Limb (tissue), 2 donors: Measurements from ENCODE around the gene DENND1B.

Source experiments
- DNase-seq, 2 donors: peaks; one replicate each; pipeline ENCODE4 v3.0.0-alpha.2; 2016; ENCODE audit errors: extremely low spot score in 2 of 2

The DENND1B gene

DNA sequence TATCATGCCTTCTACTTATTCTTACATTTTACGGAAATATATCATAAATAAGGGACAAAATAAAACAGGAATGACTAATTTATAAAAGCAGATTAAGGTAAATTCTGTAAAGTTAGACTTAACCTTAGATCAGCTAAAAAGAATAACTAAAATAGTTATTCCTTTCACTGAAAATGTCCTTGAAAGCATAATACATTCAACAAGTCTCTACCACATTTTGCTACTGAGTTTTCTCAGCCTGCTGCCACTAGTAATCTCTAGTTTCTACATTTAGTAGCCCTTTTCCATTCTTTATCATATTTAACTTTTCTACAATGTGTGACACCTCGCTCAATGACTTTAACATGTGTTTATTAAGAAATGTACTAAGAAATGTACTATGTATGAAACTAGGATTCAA lies 89.0 kb downstream of the DENND1B start:
- DNase-seq, result no peak

DNA sequence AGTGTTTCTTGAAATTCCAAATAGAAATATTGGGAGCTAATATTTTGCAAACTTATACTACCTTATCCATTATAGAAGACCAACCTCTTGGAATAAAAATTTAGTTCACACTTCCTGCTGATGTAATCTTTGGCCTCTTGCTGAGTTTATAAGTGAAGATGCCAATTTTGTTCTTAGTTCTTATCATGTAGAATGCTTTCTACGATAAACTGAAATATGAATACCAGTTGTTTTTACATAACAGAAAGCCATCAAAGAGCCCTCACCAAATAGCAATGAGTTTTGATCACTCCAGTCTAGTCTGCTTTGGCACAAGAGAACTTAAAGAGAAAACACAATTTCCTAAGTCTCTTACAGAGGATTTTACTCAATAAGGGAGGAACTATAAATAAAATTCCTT lies 89.5 kb downstream of the DENND1B start:
- DNase-seq, result no peak

DNA sequence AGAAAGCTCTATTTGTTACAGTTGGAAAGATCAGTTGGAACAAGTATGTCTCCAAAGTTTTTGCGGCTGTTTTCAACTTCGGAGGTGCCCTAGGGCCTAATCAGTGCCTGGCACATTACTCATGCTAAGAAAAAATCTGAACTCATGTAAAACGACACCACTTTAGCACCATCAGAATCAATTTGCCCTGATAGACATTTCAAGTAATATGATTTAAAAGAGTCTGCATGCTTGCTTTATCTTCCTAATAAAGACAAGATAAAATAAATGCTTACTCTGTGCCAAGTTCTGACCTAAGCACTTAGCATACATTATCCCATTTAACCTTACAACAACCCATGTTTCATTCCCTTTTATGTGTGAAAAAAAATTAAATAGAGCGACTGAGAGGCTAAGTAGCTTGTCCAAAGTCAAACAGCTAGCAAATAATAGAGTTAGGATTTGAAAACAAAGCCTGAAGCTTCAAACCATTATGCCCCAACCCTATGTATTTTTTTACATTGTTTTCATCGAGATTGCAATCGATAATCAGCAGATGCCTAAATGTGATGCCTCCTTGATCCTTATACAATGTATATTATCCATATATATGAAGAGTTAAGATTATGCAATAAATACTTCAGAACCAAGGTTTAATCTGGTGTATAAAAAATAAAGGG lies 91.3 kb downstream of the DENND1B start:
- no peak for DNase-seq

DNA sequence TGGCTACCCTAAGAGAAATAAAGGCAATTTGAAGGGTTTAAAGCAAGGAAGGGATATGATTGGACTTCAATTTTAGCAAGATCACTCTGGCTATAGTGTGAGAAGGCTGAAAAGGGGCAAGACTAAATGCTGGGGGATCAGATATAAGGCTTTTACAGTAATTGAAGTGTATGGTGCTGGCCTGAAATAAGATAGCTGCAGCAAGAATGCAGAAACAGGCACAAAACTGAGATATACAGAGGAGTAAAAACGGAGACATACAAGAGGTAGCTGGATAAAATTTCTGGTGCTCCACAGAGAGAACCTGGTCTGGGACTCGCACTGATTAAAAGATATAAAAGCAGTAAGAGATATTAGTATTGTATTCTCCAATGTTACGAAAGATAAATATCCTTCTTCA lies 92.0 kb downstream of the DENND1B start:
- no peak for DNase-seq

DNA sequence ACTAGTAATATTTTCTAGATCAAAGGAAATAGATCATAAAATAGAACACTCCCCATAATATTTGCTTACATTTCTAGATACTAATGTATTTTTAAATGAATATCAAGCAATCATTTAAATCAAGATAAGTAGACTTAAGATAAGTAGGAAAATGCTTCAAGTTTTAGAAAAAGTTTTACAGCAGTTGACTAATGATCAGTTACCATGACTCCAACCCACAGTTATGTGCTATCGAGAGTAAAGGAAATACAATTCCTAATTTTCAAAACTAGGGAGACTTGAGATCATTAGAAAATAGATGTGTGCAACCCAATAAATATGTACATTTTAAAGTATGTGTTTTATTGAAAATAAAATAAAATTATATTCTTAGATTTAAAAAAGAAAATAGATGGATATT lies 95.0 kb downstream of the DENND1B start:
- no peak for DNase-seq

DNA sequence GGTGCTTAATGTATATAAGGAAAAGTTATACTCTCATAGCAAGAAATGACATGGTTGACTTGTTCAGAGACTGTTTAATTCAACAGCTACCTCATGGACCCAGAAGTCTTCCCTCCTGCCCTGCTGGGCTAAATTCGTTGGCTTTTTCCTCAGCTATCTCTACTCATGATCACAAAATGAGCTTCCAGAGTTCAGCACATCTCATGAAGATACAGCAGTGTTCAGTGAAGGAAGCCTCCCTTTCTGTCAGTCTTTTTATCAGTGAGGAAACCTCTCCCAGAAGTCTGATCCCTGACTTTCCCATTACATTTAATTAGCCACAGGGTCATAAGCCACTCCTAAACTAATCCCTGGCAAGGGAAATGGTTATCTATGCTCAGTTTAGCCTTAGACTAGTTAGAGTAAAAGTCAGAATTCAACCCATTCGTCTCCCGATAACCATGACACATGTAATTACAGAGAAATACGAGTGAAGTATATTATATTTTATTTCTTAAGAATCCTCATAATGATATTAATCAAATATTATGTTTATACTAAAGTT lies 97.5 kb downstream of the DENND1B start:
- DNase-seq, result no peak

DNA sequence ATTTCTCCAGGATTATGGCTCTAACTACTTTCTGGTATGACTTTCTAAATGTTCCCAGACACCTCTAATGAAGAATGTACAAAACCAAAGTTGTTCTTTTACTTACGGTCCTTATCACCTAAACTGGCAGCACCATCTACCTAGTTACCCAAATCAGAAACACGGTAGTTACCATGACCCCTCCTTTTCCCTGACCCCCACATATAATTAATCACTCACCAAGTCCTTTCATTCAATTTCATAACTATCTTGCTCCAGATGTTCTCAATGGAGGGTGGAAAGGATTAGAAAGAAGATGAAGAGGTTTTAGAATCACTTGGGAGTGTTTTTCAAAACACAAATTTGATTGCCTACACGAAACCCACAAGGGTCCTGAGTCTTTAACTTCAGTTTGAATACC lies 98.0 kb downstream of the DENND1B start:
- DNase-seq, result no peak

DNA sequence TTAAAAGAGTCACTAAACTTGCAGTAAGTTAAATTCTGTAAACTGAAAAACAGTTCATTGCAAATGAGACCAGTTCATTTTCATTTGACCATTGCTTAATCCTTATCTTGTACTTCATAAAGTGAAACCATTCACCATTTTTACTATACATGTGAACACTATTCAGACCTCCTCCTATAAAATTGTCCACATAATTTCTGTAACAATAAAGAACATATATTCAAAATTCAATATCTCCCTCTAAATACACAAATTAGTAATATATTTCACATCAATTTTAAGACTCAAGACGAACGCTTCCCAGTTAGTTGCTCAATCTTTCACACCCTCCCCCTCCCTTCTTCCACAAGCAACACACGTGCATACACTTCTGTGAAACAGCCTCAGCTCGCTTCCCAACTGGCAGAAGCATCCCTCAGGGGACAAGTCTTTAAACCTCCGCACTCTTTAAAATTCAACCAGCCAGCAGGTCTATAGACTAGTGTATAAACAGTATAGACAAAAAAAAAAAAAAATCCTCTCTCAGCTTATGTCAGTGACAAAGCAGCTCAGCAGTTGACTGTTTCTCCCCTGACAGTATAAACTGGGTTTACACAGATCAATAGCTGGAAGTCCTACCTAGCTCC lies 99.6 kb downstream of the DENND1B start:
- DNase-seq, result no peak

DNA sequence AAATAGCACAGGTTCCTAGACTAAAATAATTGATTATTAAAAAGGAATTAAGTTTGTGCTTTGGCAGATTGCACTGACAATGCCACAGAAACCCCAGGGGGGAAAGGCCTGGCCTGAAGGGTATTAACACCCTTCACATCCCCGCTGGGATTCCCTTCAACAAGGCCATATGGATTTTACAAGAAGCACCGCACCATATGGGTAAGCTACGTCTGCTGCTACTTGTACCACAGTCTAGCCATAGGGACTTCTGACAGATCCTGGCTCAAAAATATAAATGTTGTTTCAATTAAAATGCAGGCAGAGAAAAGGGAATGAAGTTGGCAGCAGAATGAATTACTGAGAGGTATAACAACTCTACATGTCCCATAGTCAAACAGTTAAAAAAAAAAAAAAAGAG lies 101.0 kb downstream of the DENND1B start:
- DNase-seq, result no peak

DNA sequence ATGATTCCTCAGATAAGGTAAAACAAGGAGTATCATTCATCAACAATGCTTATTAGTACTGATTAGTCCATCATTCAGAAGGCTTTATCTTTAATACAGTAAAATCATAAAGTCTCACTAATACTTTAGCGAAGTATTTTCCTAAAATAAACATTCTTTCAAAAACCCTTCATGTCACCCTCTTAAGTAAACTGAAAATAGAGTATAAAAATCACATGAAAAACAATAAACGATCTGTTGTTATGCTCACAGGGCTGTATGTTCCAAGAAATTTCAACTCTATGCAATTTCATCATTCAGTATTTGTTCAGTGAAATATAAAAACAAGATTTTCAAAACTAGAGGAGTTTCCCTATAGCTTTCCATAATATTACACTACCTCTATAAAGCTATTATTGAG lies 102.0 kb downstream of the DENND1B start:
- DNase-seq, result no peak

DNA sequence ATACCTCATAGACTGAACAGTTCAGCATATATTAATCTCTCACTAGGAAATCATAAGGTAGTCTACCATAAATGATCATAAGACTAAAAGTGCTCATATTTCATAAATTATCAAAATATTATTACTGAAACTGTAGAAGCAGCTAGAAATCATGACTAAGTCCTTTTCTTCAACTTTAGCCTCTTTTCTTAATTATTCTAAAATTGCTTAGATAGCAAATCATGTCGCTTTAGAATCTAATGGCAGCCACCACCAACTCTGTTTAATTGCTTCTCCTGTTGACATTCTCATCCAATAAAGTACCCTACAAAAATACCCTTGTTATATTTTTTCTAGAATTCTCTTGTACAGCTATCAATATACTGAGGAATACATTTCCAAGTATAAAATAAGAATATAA lies 102.9 kb downstream of the DENND1B start:
- DNase-seq, result no peak

DNA sequence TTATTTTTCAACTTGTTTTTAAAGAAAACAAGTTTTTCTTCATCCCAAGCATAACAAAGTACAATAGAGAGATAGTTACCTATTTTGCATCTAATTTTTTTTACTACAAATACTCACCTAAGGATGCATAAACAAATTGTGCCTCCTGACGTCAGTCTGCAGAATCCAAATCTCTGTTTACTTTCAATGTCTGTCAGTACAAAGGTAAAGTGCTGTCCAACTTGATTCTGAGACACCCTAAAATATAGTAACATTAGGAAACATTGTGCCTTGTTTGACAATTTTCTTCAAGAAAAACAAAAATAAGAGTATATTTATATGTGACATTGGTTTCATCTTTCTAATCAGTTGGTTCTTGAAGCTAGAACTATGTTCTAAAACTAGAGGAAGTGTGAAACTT lies 103.4 kb downstream of the DENND1B start:
- no peak for DNase-seq

DNA sequence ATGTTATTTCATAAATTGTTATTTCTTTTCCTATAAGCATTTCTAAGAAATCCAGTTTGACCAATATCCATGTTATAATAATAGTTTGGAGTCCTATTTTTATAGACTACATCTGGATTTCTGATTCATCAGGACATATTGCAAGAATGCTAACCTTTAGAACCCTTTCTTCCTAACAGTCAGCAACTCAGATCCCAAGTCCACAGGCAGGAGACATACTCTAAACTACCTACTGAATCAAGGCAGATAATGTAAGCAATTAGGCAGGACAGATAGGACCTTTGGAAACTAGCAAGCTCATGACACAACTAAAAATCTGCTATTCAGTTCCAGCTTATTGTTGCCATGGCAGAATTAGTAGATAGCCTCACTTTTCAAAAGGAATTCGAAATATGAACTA lies 104.1 kb downstream of the DENND1B start:
- no peak for DNase-seq

DNA sequence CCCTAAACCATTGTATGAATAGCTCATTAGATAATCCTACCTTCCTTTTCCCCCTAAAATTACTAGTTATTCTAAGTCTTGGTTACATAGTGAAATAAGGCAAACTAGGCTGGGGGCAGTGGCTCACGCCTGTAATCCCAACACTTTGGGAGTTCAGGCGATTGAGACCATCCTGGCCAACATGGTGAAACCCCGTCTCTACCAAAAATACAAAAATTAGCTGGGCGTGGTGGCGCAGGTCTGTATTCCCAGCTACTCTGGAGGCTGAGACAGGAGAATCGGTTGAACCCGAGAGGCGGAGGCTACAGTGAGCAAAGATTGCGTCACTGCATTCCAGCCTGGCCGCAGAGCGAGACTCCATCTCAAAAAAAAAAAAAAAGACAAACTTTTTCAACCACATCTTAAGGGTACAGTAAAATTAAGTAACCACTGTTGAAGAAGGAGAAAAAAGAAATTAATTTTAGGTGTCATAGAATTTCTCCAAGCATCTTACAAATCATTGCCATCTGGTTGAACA lies 108.5 kb downstream of the DENND1B start:
- DNase-seq, result no peak

DNA sequence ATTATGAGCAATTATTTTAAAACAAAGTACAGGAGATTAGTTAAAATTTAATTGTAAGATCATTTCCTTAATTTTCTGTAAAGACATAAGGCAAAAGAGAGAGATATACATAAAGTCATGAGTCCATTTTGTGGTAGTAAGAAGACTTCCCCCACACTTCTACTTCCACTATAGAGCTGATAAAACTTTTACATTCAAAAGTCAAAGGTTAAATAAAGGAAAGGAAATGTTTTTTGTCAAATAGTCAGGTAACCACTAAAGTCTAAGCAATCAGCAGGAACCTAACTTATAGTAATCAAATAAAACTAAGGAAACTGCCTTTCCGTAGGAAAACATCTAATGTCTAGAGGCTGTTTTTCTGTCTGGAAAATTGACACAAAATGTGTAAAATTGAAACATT lies 110.9 kb downstream of the DENND1B start:
- no peak for DNase-seq

DNA sequence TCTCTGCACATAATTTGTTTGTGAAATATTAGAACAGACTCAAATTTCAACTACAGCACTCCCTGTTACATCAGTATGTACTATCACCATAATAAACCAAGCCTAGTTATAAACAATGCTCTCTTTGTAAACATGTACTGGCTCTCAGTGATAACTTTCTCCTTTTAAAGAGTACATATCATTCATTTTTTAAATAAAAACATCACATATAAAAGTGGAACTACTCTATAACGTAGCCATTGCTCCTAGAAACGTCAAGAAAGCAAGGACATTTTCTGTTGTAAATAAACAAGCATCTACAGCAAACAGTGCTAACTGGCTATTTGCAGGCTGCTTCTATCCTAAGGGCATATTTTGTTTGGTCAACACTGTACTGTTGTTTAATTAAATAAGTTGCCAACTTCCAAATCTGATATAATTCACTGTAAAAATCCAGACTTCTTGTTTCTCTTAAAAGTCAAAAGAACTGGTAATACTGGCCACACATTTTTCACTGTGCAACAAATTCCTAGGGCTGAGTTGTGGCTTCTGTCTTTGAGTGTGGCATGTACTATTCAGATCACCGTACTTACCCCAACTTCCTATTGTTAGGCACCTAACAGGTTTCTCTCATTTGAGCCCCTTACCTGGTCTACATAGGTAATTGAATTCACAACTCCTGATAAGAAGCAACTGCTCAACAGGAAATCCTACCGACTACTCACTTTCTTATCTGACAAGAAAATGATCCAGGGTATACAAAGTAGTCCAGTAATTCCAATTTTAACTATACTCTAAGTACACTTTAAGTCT lies 111.9 kb downstream of the DENND1B start:
- no peak for DNase-seq

DNA sequence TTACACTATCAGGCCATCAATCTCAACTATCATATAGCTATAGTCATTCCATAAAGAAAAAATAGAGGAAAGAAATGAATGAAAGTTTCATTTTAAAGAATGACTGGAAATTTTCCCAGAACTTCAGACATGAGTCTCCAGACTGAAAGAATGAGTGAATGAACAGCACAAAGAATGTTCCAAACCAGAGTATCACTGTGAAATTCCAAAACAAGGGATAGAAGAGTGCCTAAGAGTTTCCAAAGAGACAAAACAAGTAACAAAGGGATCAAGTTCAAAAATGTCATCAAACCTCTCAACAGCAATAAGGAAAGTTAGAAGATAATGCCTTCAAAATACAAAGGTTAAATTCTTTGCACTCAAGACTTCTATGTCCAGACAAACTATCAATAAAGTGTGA lies 114.9 kb downstream of the DENND1B start:
- no peak for DNase-seq

DNA sequence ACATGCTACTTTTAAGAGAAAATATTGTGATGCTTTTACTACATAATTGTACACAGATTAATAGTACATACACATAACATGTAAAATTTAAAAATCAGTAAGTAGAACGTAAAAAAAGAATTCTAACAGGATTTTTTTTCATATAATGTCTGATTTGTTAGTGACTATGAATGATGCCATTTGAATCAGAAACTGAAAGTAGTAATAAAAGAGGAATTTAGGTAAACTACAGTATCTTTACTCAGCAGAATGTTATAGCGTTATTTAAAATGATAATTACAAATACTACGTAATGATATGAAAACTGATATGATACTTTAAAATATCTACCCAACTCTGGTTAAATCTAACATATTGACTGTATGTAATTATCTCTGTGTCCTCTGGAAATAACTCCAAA lies 116.1 kb downstream of the DENND1B start:
- DNase-seq, result no peak

DNA sequence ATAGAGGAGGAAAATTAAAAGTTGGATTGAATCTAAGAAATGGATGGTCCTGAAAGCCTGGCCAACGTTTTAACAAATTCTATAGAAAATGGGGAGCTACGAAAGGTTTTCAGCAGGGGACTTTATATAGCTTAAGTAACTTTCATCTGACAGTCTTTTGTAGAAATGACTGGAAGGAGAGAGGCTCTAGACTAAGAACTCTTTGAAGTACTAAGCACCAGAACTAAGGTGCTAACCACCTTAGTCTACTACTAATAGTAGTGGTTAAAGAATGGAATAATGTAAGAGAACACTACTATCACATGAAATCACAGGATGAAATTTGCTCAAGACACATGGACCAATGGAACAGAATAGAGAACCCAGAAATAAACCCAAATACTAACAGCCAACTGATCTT lies 126.1 kb downstream of the DENND1B start:
- no peak for DNase-seq

DNA sequence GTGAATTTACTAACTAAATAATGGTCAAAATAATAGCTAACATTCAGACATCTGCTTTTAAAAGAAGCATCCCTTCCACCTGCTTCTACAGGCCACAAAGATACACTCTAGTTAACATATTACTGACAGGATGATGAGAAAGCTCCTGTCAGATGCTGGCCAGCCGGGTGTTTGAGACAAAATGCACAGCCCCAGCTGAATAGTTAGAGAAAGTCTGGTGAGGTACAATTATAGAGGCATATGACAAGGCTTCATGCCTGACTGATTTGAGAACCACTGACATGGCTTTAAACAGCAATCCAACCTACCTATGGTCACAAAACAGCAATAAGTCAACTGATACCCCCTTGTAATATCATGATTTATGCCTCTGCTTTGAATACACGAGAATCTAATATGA lies 137.0 kb downstream of the DENND1B start:
- DNase-seq, result no peak

DNA sequence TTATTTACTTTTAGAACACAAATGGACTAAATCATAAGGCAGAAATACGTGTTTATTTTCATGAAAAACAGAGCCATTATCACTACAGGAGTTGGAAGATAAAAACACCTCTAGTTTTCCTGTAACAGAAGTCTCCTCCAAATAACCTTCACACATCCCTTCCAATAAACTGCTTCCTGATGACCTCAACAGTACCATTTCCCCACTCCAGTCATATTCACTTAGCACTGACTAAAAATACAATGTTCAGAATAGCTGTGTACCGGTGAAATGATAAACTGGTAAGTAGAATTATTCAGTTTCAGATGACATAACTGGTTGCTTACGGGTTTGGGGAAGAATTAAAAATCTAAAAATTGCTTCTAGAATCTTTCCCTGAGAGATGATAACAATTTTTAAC lies 137.9 kb downstream of the DENND1B start:
- no peak for DNase-seq

DNA sequence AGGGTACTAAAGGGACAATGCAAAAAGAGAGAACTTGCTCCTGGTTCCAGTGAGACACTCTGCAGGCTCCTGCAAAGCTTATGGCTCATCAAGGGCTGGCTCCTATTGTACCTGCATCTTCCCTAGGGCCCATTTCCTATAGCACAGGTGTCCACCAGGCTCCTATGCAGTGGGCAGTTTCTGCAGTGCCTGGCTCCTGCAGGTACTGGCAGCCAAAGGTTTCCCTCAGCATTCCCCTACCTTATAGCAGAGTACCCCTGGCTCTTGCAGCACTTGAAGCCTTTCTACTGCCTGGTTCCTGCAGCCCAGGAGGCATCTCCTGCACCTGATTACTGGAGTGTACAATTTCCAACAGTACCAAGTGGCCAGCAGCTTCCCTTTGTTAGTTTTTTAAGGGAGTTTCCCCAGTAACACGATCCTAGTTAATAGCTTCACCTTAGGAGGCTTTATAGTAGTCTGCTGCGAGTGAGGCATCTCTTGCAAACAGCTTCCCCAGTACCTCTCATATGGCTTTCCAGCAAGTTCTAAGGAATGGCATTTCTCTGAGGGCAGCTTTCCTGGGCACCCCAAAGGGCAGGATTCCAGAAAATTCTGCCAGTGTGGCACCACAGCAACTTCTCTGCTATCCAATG lies 141.7 kb downstream of the DENND1B start:
- DNase-seq, result no peak
